AG10803 (cell line): ENCODE data around the gene ZNF628.

Experiments used
- DNase-seq: peaks from one replicate; pipeline ENCODE4 v3.0.0; 2010; ENCODE audit warnings: low read depth
- H3K4me3 ChIP-seq: 2 replicates; pipeline ENCODE4 v1.5.1; 2011; ENCODE audit warnings: mild to moderate bottlenecking, low read length, control low read depth
- CTCF ChIP-seq: conservative IDR thresholded peaks from 2 replicates; pipeline ENCODE4 v1.5.1; 2011; ENCODE audit warnings: mild to moderate bottlenecking, low read length, control low read depth, inconsistent platforms

ZNF628 gene

GRCh38 chr19:55503502-55504251 lies 27.3 kb downstream of the ZNF628 start:
- peak; percentile 80 for DNase-seq
- peak; percentile 93 for TF ChIP-seq CTCF
- H3K4me3 ChIP-seq: peak overlapping the region; percentile 69

- no peak for TF ChIP-seq CTCF
- no peak overlapping the region for H3K4me3 ChIP-seq
- DNase-seq: no peak
Observed at GRCh38 chr19:55504252-55504603, 27.8 kb downstream of the ZNF628 start.

- H3K4me3 ChIP-seq: no peak overlapping the region
- DNase-seq: no peak
- no peak for TF ChIP-seq CTCF
Observed at GRCh38 chr19:55504981-55505380, 28.6 kb downstream of the ZNF628 start.

GRCh38 chr19:55508120-55508519 lies 31.7 kb downstream of the ZNF628 start:
- no peak for TF ChIP-seq CTCF
- DNase-seq: no peak
- no peak overlapping the region for H3K4me3 ChIP-seq

GRCh38 chr19:55516878-55517620 lies 40.6 kb downstream of the ZNF628 start:
- DNase-seq: peak; percentile 90
- peak; percentile 88 for TF ChIP-seq CTCF
- H3K4me3 ChIP-seq: peak overlapping the region; percentile 52

- TF ChIP-seq CTCF: no peak
- no peak overlapping the region for H3K4me3 ChIP-seq
- peak; percentile 72 for DNase-seq
Observed at GRCh38 chr19:55519451-55520311, 43.3 kb downstream of the ZNF628 start.
